NCI-H82 treated with DMSO at 0.1 percent for 48 hours (cell line): ENCODE measurements around the gene NUP54.

Experiments used
- DNase-seq: peaks from one replicate; lab custom pipeline; 2025; ENCODE audit not compliant: unreplicated experiment; lab: John Stamatoyannopoulos, UW

The NUP54 gene

DNA sequence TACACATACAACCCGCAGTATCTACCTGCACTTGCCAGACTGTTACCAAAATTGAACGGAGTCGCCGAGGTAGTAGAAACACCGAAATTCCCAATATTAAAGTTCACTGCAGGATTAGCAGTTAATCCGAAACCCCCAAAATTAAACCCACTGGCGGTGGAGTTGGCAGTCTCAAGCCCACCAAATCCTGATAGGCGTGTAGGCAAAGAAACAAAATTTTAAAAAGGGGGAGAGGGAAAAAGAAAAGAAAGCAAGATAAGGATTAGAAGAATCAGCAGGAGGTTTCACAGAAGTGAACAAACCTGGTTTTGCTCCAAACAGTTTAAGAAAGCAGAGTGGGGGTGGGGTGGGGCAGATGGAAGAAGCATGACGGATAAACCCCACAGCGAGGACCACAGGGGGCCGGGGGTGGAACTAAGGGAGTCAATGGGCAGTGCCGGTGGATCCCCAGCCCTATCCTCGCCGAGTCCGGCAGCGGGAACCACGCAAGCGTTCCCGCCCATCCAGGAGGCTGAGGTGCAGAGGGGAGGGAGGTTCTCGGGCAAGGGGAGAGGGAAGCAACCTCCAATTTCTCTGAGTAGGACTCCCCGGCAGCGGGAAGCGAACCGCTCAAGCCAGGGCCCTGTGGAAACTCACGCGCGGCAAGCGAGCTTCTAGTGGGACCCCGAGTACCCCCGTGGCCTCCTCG is 599 bp downstream of the NUP54 start:
- DNase-seq: peak; percentile 60

DNA sequence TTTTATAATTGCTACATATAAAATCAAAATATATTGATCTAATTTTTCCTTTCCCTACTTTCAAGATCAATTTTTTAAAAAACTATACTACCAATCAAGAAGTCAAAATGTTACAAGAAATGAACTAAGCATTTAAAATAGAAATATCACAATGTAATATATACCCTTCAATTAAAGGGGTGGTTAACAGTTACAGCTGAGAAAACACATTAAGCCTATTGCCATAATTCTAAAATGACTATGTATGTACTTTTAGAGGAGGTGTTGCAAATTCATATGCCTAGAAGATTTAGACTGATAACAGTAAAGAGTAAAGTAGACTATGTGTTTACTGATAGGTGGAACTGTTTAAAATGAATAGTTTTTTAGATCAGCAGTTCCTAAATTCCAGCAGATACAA is 3.7 kb downstream of the NUP54 start:
- no peak for DNase-seq

DNA sequence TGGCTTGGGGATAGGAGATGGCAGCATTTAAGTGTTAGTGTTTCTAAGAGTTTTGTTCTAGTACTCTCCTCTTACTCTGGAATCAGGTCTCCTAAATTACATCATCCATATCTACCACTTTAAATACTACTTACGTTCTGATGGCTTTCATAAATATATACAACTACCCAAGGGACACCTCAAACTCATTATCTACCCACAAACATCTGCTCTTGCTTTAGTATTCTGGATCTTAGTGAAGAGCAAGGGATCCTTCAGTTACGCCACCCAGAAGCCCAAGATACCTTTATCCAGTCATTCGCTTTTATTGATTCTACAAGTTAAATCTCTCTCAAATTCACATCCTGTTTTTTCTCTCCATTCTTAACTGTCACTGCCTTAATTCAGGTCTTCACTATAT is 7.0 kb downstream of the NUP54 start:
- no peak for DNase-seq

DNA sequence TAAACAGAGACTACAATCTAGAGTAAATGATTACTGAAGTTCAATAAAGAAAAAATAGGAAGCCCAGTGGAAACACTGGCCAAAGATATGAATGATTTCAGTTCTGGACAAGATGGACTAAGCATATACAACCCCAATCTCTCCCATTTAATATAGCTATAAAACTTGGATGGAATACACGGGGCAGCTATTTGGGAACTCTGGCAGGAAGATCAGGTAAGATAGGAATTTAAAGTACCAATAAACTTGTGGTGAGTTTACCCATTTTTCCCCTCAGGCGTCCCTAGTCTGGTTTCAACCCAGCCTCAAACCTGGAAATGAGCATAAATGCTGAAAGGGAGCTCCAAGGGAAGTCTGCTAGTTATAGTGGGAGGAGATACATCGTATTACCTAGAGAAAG is 20.4 kb downstream of the NUP54 start:
- no peak for DNase-seq

DNA sequence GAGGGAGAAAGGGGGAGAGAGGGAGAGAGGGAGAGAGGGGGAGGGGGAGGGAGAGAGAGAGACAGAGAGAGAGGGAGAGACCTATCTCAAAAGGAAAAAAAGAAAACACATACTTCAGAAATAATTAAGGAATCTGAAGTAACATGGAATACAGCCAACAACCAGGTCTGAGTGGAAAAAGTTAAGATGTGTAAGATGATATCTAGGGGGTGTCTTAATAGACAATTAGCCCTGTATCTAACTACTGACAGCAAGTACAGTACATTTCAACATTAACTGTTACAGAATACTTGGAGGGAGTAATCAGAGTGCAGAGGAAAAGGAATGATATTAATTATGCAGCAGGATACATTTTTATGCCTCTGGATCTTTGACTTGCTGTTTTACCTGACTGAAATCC is 22.4 kb downstream of the NUP54 start:
- DNase-seq: no peak

DNA sequence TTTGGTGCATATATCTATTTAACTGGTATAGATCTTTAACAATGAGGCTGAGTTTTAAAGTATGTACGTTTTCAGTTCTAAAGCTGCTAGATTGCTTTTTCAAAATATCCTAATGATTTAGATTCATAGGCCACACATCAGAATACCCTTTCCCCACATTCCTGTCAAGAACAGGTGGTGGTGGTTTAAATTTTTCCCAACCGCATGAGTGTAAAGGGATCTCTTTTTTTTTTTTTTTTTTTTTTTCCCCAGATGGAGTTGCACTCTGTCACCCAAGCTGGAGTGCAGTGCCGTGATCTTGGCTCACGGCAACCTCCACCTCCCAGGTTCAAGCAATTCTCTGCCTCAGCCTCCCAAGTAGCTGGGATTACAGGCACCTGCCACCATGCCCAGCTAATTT is 28.0 kb downstream of the NUP54 start:
- no peak for DNase-seq

DNA sequence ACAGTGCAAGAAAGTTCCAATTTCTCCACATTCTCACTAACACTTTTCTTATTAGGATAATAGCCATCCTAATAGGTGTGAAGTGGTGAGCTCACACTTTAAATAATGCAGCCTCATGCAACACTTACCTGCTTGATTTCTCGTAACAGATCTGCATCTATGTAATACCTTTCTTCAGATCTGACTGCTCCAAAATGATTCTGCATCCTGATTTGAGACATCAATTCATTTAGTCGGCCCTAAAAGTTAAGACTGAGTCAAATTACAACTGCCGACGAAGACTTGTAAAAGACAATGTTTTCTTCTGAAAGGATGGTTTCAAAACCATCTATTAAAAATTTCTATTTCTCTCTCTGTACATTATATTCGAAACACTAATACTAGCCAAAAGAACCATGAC is 30.7 kb downstream of the NUP54 start:
- DNase-seq: no peak

DNA sequence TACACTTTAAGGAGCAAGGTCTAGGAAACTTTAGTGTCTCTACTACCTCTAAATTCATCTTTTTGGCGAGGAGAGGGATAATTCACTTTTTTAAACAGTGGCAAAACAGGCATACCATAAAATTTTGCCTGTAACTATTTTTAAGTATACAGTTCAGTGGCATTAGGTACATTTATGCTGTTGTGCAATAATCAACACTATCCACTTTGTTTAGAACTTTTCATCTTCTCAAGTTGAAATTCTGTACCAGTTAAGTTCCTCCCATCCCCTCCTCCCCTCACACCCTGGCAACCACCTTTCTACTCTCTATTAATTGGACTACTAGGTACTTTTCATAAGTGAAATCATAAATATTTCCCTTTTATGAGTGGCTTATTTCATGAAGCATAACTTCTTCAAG is 31.4 kb downstream of the NUP54 start:
- DNase-seq: no peak

DNA sequence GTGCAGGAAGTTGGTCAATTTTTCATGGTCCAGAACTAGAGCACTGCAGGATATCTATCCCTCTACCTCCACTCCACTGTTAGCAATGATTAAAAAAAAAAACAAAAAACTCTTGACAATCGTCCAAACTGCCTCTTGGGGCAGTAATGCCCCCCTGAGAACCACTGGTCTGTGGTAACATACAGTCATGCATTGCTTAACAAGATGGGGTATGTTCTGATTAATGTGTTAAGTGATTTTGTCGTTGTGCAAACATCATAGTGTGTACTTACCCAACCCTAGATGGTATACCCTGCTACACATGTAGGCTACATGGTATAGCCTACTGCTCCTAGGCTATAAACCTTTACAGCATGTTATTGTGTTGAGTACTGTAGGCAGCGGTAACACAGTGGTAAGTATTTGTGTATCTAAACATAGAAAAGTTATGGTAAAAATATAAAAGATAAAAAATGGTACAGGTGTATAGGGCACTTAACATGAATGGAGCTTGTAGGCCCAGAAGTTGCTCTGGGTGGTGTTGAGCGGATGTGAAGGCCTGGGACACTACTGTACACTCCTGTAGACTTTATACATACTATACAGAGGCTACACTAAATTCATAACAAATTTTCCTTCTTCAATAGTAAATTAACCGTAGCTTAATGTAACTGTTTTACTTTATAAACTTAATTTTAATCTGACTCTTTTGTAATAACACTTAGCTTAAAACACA is 39.6 kb downstream of the NUP54 start:
- no peak for DNase-seq

DNA sequence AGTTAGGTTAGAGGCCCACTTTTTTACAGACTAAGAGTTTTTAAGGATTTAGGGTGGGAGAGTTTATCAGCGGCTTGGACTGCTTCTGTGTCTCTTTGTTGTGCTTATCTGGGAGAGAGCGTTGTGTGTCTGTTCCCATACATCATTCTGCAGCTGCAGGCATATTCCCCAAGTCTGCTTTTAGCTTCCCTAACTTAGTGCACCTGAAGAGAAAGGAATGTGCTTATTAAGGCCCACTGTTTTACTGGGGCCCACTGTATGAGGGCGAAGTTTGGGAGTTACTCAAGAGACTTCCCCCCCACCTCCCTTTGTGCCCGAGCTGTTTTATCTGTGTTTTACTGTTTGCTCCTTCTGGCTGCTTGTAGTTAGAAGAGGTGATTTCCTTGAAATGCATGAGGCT is 41.8 kb downstream of the NUP54 start:
- DNase-seq: no peak

DNA sequence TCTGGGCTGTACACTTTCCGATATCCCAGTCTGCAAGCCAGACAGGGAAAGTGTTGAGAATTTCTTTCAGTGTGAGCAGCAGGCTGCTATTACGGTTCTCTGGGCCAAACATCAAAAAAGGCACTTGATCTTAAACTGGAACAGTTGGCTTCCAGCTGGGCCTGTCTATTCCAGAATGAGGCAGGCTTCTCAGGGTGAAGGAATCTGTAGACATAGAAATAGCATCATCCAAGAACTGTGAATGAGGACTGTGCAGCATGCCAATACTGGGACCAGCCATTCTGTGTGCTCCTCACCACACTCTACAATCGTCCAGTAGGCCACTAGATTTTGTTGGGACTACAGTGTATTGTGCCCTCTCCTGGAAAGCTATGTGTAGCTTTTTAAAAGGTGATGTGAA is 42.5 kb downstream of the NUP54 start:
- DNase-seq: no peak

DNA sequence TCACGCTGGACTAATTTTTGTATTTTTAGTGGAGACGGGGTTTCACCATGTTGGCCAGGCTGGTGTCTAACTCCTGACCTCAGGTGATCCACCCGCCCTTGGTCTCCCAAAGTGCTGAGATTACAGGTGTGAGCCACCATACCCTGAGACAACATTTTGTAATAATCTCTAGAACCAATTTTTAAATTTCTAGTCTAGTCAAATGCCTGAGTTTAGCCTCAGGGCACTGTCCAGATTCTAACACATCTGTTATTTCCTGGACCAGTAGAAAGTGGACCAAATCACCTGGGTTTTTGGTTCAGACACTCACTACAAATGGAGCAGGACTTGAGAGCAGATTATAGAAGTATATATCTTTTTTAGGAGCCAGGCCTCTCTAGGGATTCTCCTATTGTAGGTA is 52.1 kb downstream of the NUP54 start:
- DNase-seq: no peak

DNA sequence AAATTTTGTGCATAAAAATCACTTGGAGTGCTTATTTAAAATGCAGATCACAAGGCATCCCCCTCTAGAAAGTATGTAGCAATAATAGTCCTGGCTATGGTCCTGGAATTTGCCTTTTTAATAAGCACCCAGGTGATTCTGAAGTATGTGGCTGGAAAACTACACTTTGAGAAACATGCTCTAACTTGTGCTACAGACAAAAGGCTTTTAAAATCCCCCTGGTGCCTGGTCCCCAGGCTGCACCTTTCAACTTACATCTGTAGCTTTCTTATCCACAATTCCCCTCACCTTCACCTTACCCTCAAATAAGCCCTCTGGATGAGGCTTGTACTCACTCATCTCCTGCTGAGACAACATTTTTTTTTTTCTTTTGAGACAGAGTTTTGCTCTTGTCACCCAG is 52.6 kb downstream of the NUP54 start:
- DNase-seq: no peak

DNA sequence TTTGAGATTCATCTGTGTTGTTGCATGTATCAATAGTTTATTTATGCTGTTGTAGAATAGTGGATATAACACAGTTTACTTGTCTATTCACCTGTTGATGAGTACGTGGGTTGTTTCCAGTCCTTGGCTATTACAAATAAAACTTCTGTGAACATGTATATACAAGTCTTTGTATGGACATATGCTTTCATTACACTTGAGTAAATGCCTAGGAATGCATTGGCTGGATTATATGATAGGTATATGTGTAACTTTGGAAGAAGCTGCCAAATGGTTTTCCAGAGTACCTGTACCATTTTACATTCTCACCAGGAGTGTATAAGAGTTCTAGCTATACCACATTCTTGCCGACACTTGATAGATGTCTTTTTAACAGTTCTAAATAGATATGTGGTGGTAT is 57.1 kb downstream of the NUP54 start:
- DNase-seq: no peak

DNA sequence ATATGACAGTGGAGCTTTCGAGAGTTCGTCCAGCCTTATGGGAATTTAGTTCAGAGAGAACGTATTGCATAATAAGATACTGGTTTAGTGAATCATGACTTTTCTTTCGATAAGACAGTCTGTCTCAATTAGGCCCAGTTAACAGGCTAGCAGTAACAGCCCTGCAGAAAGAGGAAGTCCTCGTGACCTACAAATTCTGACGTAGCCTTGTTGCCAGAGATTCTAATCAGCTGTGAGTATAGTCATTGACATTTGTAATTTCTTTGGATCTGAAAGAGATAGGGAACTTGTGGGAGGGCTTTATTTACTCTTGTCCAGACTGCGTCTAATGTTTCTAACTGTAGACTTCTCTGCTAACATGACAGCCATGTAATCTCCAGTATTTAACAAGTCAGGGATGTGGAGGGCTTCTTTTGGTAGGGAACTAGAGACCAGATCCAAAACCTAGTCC is 57.9 kb downstream of the NUP54 start:
- no peak for DNase-seq

DNA sequence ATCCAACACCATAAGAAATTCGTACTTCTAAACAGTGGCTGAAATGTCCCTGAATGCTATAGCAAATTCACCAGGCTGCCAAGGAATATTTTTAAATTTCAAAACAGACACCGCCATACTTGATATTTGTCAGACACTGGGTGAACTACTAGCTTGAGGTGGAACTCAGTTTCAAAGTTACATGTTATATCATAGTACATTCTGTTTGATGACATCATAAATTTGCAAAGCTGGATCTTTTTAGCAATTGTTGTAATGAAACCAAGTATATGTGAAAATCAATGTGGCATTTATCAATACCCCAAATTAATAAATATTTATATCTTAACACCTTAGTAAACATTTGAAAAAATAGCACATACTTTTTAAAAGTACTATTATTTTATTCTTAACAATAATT is 59.5 kb downstream of the NUP54 start:
- DNase-seq: no peak

DNA sequence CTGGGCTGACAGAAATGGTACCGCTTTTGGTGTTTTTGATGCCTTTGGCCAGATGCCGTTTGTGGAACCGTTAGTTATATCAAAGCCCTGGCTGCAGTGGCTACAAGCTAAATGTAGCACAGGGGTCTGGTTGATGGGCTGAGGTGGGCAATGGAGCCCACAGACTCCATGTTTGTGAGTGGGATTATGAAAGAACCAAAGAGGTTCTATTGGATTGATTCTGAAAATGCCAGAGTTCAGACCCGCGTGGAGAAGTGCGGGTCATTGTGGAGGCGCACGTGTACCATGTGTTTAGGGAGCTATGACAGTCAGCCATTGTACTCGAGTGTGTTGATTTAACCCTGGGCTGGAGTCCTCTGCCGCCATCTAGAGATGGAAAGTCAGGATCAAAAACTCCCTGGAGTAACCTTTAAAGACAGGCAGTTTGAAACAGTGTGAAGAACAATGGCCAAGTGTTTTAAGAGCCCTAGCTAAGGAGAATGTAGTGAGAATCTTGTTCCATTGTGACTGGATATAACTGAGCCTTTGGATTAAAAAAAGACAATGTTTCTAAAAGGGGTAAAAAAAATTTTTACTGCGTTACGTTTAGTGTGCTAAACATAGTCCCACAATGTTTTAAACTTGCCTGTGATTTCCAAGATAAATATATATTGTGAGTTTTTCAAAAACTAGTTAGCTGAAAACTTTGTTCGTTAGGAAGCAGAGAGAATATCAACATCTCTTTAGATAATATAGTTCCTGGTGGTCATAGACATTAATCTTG is 61.0 kb downstream of the NUP54 start:
- peak; percentile 66 for DNase-seq

DNA sequence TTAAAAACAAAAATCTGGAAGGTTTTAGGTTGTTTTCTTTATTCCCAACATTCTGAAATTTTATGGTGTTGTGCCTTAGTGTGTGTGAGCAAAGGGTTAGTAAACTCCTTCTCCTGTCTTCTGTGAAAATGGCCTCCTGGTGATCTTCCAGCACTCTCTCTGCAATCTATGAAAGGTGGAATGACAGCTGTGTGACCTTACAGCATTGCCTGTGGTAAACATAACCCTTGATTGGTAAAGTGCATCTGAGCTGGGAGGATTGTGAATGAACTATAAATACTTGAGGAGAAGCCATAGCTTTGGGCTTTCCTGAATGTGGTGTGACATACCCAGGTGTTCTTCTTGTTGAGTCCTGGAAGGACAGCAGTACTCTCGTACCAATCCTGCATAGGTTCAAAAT is 63.7 kb downstream of the NUP54 start:
- no peak for DNase-seq

DNA sequence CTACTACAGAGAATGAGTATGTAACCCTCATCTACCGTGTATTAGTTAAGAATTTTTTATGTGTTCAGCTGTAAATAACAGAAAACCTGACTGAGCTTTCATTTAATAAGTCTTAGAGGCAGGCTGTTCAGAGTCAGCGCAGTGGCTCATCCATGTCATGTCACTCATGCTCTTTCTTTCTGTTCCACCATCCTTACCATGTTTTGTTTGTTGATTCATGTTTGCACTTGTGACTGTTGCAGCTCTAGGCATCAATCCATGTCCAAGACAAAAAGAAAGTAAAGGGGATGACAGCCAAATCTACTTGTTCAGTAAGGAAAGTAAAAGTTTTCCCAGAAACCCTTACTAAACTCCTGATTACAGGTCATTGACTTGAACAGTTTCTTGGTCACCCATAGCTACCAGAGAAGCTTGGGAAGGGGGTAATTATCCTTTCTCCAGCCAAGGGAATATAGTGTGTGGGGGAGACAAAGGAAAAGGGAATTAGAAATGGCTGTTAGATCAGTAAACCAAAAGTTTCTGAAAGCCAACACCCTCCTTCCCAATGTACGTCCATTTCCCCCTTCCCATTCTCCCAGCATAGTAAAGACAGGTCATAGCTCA is 64.7 kb downstream of the NUP54 start:
- DNase-seq: no peak

DNA sequence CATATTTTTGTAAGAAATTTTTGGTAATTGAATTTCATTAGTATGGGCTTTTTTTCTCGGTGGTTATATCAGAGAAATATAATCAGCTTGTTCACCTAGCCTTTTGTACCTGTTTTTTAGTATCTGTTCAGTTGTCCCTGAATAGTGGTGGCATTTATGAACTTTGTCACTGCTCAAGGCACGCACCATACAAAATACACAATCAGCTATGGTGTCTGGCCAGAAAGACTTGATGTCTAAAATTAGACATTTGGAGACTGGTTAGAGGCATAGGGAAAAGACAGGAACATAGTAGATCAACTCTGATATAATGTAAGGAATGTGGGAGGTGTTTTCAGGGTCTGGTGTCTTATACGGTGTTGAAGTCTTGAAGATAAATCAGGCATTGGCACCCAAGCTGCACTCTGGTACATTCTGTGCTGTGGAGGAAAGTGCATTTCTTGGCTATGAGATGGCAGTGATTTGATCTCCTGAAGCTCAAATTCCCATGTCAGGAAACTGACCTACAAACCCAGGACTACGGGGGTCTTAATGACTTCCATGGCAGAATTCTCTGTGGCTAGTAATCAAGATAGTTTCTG is 70.1 kb downstream of the NUP54 start:
- no peak for DNase-seq

DNA sequence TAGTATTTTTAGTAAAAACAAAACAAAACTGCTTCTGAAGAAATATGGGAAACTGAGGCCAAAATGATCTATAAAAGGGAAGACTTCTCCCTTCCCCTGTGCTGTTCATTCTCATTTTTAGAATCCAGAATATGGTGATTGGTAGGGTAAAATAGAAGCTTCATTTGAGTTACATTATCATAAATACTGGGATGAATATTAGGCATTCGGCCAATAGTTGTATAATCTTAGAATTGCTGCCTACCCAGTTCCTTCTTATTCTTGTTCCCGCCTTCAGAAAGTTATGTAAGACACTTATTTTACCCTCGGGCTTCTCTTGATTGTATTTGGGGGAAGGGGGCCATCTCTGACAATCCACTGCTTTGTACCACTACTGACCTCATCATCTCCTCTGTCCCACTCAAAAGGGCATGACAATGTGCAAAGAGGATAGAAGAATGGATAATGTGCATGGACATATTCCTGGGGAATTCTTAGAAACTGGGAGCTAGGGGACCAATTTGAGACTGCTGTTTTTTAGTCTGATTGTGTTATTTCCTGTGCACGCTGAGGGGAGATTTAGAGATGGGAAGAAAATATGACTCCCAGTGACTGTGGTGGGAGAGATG is 73.1 kb downstream of the NUP54 start:
- no peak for DNase-seq
